Thyroid gland (tissue), 4 donors: ENCODE results near the gene CABP2. TPM values are rescaled to one million over a fixed set of nuclear protein-coding genes. Genes with fewer than 3 reads are reported as not detected.

Source experiments
- DNase-seq, 2 donors: peaks; one replicate each; pipeline ENCODE4 v3.0.0-alpha.2; 2019
- H3K27ac ChIP-seq, 3 donors: fragments of 200-600 bp; sonication (generic); 1 replicate in 2 of 3; 2 replicates in 1 of 3; pipeline ENCODE4 v1.5.1; 2016 to 2019; ENCODE audit warnings: mild to moderate bottlenecking in 1 of 3, moderate library complexity in 1 of 3
- H3K27me3 ChIP-seq: fragments of 200-600 bp; sonication (generic); one replicate; pipeline ENCODE4 v1.5.1; 2019
- H3K36me3 ChIP-seq, 2 donors: fragments of 200-600 bp; sonication (generic); one replicate each; pipeline ENCODE4 v1.5.1; 2016 to 2019
- H3K4me1 ChIP-seq, 2 donors: fragments of 200-600 bp; sonication (generic); one replicate each; pipeline ENCODE4 v1.5.1; 2017 to 2019
- H3K4me3 ChIP-seq, 3 donors: fragments of 200-600 bp; sonication (generic); replicated peaks in 1 of 3; 1 replicate in 2 of 3; 2 replicates in 1 of 3; pipeline ENCODE4 v1.5.1; 2016; ENCODE audit warnings: mild to moderate bottlenecking in 1 of 3
- H3K9me3 ChIP-seq: fragments of 200-600 bp; sonication (generic); one replicate; pipeline ENCODE4 v1.5.1; 2017
- CTCF ChIP-seq, 6 experiments: fragments of 200-600 bp in 3 of 6; fragments of 450-650 bp in 3 of 6; sonication (generic) in 3 of 6; IDR thresholded peaks; one replicate each; pipeline ENCODE4 v1.5.1; 2016 to 2019; ENCODE audit warnings: antibody characterized with exemption in 6 of 6, mild to moderate bottlenecking in 2 of 6, inconsistent platforms in 1 of 6, moderate library complexity in 1 of 6
- POLR2A ChIP-seq, 2 donors: fragments of 450-650 bp; IDR thresholded peaks; one replicate each; pipeline ENCODE4 v1.6.1; 2017; ENCODE audit warnings: antibody characterized with exemption in 2 of 2, mild to moderate bottlenecking in 2 of 2, moderate library complexity in 1 of 2
- WGBS, 2 donors: methylation state at CpG; one replicate each; pipeline ENCODE4 v1.1.5; 2017; 5-methylcytosine and 5-hydroxymethylcytosine counted together
- intact Hi-C: fragments of 100-400 bp; cut with DNase I; formaldehyde crosslinking; loops from one replicate; pipeline ENCODE4 v1.15.1; 2023
- total RNA-seq, 4 donors: library from RNA; depleted of rRNA; stranded (reverse); fragments of >200 nt; gene quantifications; one replicate each; pipeline ENCODE4 v1.2.3, GENCODE V29; 2016

CABP2 gene
- total RNA-seq, 4 donors from 2014 or later = not detected

DNA sequence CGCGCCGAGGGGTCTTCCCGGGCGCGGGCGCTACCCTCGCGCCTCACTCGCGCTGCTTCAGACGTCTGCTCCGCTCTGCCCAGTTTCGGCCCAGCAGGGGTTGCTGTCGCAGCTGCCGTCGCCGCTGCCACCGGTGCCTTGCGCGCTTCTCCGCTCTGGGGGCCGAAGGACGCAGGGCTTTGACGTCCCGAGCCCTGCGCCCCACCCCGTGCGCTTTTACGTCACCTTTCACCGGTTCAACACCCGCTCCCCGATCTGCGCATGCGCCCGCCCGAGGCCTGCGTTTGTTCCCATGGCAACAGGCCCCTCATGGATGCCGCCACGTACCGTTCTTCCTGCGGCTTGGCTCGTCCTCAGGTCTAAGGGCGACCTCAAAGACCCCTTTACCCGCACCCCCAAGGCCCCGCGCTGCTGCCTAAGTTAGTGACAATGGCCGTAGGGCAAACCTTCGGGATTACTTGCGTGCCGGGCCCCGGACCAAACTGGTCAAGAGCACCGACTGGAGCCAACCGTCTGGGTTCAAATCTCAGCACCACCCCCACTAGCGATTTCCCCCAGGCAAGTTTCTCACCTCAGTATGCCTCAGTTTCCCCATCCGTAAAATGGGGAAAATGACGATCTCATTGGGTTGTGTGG is 14.6 kb downstream of the CABP2 start:
- WGBS, 2 donors = 1% methylated on average over 22 to 28 of the region's 57 CpGs

GRCh38 chr11:67507864-67508485 is 15.3 kb downstream of the CABP2 start, which contains the start of gene CDK2AP2:
CDK2AP2 (minus strand) TSS chr11:67508162; CDS start chr11:67508082, 80 bp downstream.
- H3K4me1 ChIP-seq = peaks cover 30 to 35% of the 10 kb centered on the region in 2 donors
- peaks cover 0 to 3% of the 10 kb centered on the region in 2 donors for H3K36me3 ChIP-seq
- TF ChIP-seq POLR2A (IDR thresholded peaks at IDR 0.05) (peak; percentile 83 to 96), CTCF (IDR thresholded peaks at IDR 0.05) (no peak)
- H3K9me3 ChIP-seq = no peaks in the 10 kb centered on the region
- peak within 1 kb of the TSS; percentile 93 to 99 (median 95) for H3K27ac ChIP-seq
- DNase-seq = peak; percentile 100
- intact Hi-C loops = loop anchor here (5.0 to 10.0 kb wide), 2 partner anchors 116 to 153 kb away; partner anchors contain the start of genes POLD4 and RAD9A
- peak within 1 kb of the TSS; percentile 53 to 83 (median 56) for H3K4me3 ChIP-seq
- 0% methylated on average over 2 of the region's 57 CpGs; no CpG with 5 or more reads in 1 of the 2 donors for WGBS, 2 donors
- no peaks in the 10 kb centered on the region for H3K27me3 ChIP-seq

More for the DNA sequence above, 14.6 kb downstream of the CABP2 start:
- Histone ChIP-seq H3K27ac (peak overlapping the region; percentile 93 to 99 (median 95)), H3K4me3 (peak overlapping the region; percentile 33 to 83 (median 56)), H3K27me3 (no peaks in the 10 kb centered on the region), H3K9me3 (no peaks in the 10 kb centered on the region), H3K4me1 (peaks cover 27 to 31% of the 10 kb centered on the region in 2 donors), H3K36me3 (peaks cover 0 to 3% of the 10 kb centered on the region in 2 donors)
- peak; percentile 99 for DNase-seq
- intact Hi-C loops = loop anchor here (5.0 to 10.0 kb wide), 2 partner anchors 116 to 154 kb away; partner anchors contain the start of genes POLD4 and RAD9A
- TF ChIP-seq CTCF (IDR thresholded peaks at IDR 0.05) = no peak
- TF ChIP-seq POLR2A (IDR thresholded peaks at IDR 0.05) = peak; percentile 68 to 69

DNA sequence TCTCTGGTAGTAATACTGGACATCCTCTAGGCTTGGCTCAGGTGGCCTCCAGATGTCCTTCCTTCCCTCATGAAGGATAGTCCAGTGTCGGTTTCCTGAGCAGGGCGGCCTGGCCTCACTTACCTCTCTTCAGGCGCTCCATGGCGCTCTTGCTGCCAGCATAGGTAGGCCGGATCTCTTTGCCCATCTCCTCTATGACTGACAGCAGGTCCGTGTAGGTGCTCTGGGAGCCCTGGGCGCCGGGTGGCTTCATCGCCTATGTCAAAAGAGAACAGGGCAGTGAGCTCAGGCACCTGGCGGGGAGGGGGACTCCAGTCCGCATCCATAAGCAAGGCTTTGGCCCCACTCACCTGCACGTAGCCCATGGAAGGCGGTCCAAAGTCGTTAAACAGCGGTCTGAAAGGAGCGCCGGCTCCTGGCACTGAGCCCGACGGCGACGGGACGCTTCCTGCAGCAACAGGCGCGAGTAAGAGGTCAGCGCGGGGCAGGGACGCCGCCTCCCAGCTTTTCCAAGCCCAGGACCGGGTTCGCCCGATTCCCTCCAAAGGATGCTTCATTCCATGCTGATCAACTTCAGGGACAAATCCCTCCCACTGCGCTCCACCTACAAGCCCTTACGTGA is 15.9 kb downstream of the CABP2 start:
- Histone ChIP-seq H3K9me3 (no peaks in the 10 kb centered on the region), H3K4me1 (peaks cover 30 to 35% of the 10 kb centered on the region in 2 donors), H3K27me3 (no peaks in the 10 kb centered on the region), H3K4me3 (peak overlapping the region; percentile 53 to 83 (median 56)), H3K27ac (peak overlapping the region; percentile 93 to 99 (median 95)), H3K36me3 (peaks cover 0 to 3% of the 10 kb centered on the region in 2 donors)
- 23 to 24% methylated on average over 15 to 26 of the region's 33 CpGs for WGBS, 2 donors
- intact Hi-C loops = loop anchor here (5.0 to 10.0 kb wide), 2 partner anchors 115 to 153 kb away; partner anchors contain the start of genes POLD4 and RAD9A
- no peak for TF ChIP-seq CTCF (IDR thresholded peaks at IDR 0.05)
- no peak for TF ChIP-seq POLR2A (IDR thresholded peaks at IDR 0.05)
- no peak for DNase-seq

DNA sequence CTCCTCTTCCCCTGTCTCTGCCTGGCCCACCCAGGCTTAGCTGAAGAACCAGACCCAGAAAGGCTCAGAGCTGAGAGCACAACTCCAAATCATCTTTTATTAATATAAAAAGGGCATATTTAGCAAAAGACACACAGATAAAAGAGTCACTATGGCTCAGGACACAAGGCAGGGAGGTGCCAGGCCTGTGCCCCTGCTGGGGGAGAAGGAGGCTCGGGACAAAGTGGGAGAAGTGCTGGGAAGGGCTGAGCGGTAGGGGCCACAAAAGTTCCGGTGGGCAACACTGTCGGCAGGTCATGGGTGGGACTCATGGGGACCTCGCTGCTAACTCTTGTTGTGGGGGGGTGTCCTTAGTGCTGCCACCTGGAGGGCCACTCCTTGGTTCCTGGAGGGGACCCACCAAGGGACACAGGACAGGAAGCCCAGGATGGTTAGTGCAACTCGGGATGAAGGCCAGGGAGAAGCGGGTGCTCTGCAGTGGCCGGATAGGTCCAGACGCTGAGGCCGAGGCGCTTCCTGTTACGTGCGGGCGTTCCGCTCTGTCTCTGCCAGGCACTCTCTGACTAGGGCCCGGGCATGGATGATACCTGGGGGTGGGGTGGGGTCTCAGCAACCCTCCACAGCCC is 16.7 kb downstream of the CABP2 start:
- Histone ChIP-seq H3K4me1 (peaks cover 30 to 35% of the 10 kb centered on the region in 2 donors), H3K4me3 (peak overlapping the region in 1 of 3 donors; percentile 83), H3K27ac (peak overlapping the region; percentile 69 to 99 (median 95)), H3K36me3 (peaks cover 0 to 9% of the 10 kb centered on the region in 2 donors), H3K9me3 (no peaks in the 10 kb centered on the region), H3K27me3 (no peaks in the 10 kb centered on the region)
- DNase-seq = no peak
- peak in 2 of 6 experiments; percentile 18 to 22 for TF ChIP-seq CTCF (IDR thresholded peaks at IDR 0.05)
- no peak for TF ChIP-seq POLR2A (IDR thresholded peaks at IDR 0.05)
- intact Hi-C loops = loop anchor here (5.0 to 10.0 kb wide), 2 partner anchors 114 to 152 kb away; partner anchors contain the start of genes POLD4 and RAD9A
- WGBS, 2 donors = 81 to 87% methylated on average over 15 to 16 of the region's 16 CpGs
